Loucy (cell line): ENCODE results near the gene GALNT18.

Experiments used
- CTCF ChIP-seq: fragments of 200-600 bp; sonication (generic); conservative IDR thresholded peaks from 2 replicates; pipeline ENCODE4 v1.5.1; 2014; ENCODE audit warnings: mild to moderate bottlenecking, antibody characterized with exemption, low read length
- EZH2phosphoT487 ChIP-seq: fragments of 200-600 bp; IDR thresholded peaks from 2 replicates; pipeline ENCODE4 v1.6.1; 2018; ENCODE audit warnings: antibody characterized with exemption, mild to moderate bottlenecking, moderate library complexity, borderline replicate concordance

- TF ChIP-seq CTCF = no peak
- no peak for TF ChIP-seq EZH2phosphoT487
These were observed 367.8 kb downstream of the GALNT18 start for GRCh38 chr11:11253995-11254394.
